ENCODE measurements around the gene DCST2. TPM values are rescaled to one million over a fixed set of nuclear protein-coding genes. Genes with fewer than 3 reads are reported as not detected.

Gene DCST2
- total RNA-seq (2021; fragmentation: NEBNext Ultra II Directional; extraction: Animal tissue kit (Norgen Biotek cat#: 25700)) (0.43 TPM in 1 of 2 replicates, not detected in the other), polyA plus RNA-seq (2011; rRNA removed) (1.7 and 2.1 TPM in 2 replicates), polyA minus RNA-seq (2011; rRNA and poly(A)+ RNA removed) (0.07 and 1.6 TPM in 2 replicates)
- polyA plus RNA-seq (2011; cell fraction: cytosol; rRNA removed), result 1.9 TPM
- 10.2 TPM for polyA plus RNA-seq (2011; cell fraction: nucleus; rRNA removed)
- 0.26 to 1.0 TPM (median 0.74 TPM) in 4 replicates for polyA plus RNA-seq (2012, experiment 1 of 2)
- 0.13 TPM for polyA plus RNA-seq (2012, experiment 2 of 2)
- polyA plus RNA-seq (2013, experiment 1 of 2), result 0.53 TPM
- polyA plus RNA-seq (2013, experiment 2 of 2), result 0.26 TPM
- not detected for polyA minus RNA-seq (2011; cell fraction: cytosol; rRNA and poly(A)+ RNA removed)
- polyA minus RNA-seq (2011; cell fraction: nucleus; rRNA and poly(A)+ RNA removed), result 0.30 TPM
- long read RNA-seq, experiment 1, result 0 reads
- long read RNA-seq, experiment 2, result 0 reads

DNA sequence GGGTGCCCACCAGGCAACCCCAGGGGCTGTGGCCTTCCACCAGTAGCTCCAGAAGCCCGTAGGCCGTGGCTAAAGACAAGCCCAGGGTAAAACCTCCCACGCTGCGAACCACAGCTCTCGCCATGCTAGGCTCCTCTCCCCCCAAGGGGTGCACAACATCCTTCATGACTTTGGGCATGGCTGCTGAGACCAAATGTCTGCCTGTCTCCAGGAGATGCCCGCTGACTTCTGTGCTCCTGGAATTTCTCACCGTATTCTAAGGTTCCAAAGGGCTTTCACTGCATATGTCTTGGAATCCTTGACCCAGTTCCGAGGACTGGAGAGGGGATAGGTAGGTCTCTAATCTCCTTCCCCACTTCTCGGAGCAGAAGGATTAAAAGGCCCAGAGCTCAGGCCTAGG, at the start of gene DCST2, which contains the start of gene DCST1:
Gene DCST2, minus strand, starts transcription at position 258 of the 400 bp plus-strand sequence. Its CDS starts 80 bp downstream, at position 178.
Gene DCST1, plus strand, starts transcription at position 301 of the 400 bp plus-strand sequence. CDS start 213 bp downstream, outside the sequence.
- no peaks in the 10 kb centered on the region for H3K79me2 ChIP-seq (ENCODE audit: control insufficient read depth in 1 of 2, insufficient read depth in 2 of 2, low read length in 2 of 2)
- H2AFZ ChIP-seq (ENCODE audit: low read length), result no peak within 1 kb of the TSS
- peak within 1 kb of the TSS; percentile 35 for H4K8ac ChIP-seq (ENCODE audit: extremely low read depth, insufficient read depth, low read length)
- H3K14ac ChIP-seq (ENCODE audit: insufficient read length), result no peak within 1 kb of the TSS
- no peaks in the 10 kb centered on the region for H3K36me3 ChIP-seq (ENCODE audit: control insufficient read depth in 2 of 4, insufficient read depth in 4 of 4, low read length in 3 of 4)
- POLR2A ChIA-PET (ENCODE audit: partially characterized antibody), result interaction anchor here (0.7 to 8.8 kb wide), 4 partner anchors 9 to 97 kb away, joined by 3 to 60 read pairs (median 5); partner anchors contain the start of gene PMVK
- CTCF ChIA-PET (ENCODE audit: partially characterized antibody), result interaction anchor here (0.9 to 9.5 kb wide), 6 partner anchors 11 to 27 kb away, joined by 3 to 76 read pairs (median 14); partner anchors contain the start of gene ADAM15
- H3K4me2 ChIP-seq (ENCODE audit: insufficient read depth in 1 of 2, low read depth in 2 of 2, low read length in 2 of 2), result no peak within 1 kb of the TSS
- no peak within 1 kb of the TSS for H3K4ac ChIP-seq (replicated peaks; ENCODE audit: insufficient read length, low read depth, low read length)
- peaks cover 0 to 2% (median 0%) of the 10 kb centered on the region in 4 experiments; a peak in 2 of 7 replicates for H3K27me3 ChIP-seq (replicated peaks in 1 of 4; ENCODE audit: control insufficient read depth in 3 of 4, extremely low read depth in 1 of 4, insufficient read depth in 3 of 4, low read length in 3 of 4)
- H2BK12ac ChIP-seq (ENCODE audit: low read depth, low read length), result no peak within 1 kb of the TSS
- no peak within 1 kb of the TSS for H4K91ac ChIP-seq (replicated peaks; ENCODE audit: insufficient read length, low read length)
- FAIRE-seq (no peak), DNase-seq (ENCODE audit: low read depth in 1 of 2, low spot score in 2 of 2) (no peak)
- no peak within 1 kb of the TSS for H2BK120ac ChIP-seq (replicated peaks; ENCODE audit: low read depth, low read length)
- H3K23me2 ChIP-seq (ENCODE audit: low read depth, low read length), result no peaks in the 10 kb centered on the region
- no peaks in the 10 kb centered on the region for H3K9me3 ChIP-seq (ENCODE audit: insufficient read depth in 2 of 2, low read depth in 1 of 2, low read length in 1 of 2)
- no peaks in the 10 kb centered on the region for H4K20me1 ChIP-seq (replicated peaks in 1 of 2; ENCODE audit: control insufficient read depth in 1 of 2, insufficient read depth in 2 of 2, low read length in 2 of 2)
- no peak within 1 kb of the TSS for H3K27ac ChIP-seq (ENCODE audit: low read depth, low read length)
- no peak within 1 kb of the TSS for H4K5ac ChIP-seq (ENCODE audit: insufficient read length, low read depth, low read length)
- no peak within 1 kb of the TSS for H3K18ac ChIP-seq (ENCODE audit: extremely low read depth, low read length)
- no peak within 1 kb of the TSS for H2AK5ac ChIP-seq (ENCODE audit: low read depth, low read length)
- no peak within 1 kb of the TSS for H3K23ac ChIP-seq (ENCODE audit: insufficient read length)
- WGBS, 2 experiments (ENCODE audit: extremely low coverage in 1 of 2, insufficient coverage in 1 of 2, insufficient read length in 1 of 2, insufficient replicate concordance in 2 of 2, low coverage in 1 of 2, low lambda C conversion rate in 2 of 2, missing lambda C conversion rate in 1 of 2), result 93% methylated on average over 9 of the region's 9 CpGs; no CpG with 5 or more reads in 1 of the 2 experiments
- H2BK20ac ChIP-seq (ENCODE audit: low read length), result no peak within 1 kb of the TSS
- H3K79me1 ChIP-seq (ENCODE audit: low read depth, low read length), result no peaks in the 10 kb centered on the region
- no peak within 1 kb of the TSS for H3K4me3 ChIP-seq (ENCODE audit: extremely low read depth in 1 of 4, insufficient read depth in 2 of 4, low read depth in 3 of 4, low read length in 4 of 4)
- H3K4me1 ChIP-seq (replicated peaks in 1 of 4; ENCODE audit: control insufficient read depth in 3 of 4, insufficient read depth in 4 of 4, low read length in 3 of 4), result no peaks in the 10 kb centered on the region; a peak in 1 of 7 replicates
- H3K9ac ChIP-seq (replicated peaks in 1 of 4; ENCODE audit: extremely low read depth in 1 of 4, low read depth in 3 of 4, low read length in 3 of 4), result no peak within 1 kb of the TSS
- H3K56ac ChIP-seq (replicated peaks; ENCODE audit: insufficient read length, low read depth, low read length), result no peak within 1 kb of the TSS
- H2BK15ac ChIP-seq (ENCODE audit: low read length), result no peak within 1 kb of the TSS
- H2BK5ac ChIP-seq (ENCODE audit: low read depth, low read length), result no peak within 1 kb of the TSS
- TF ChIP-seq CTBP2 (IDR thresholded peaks at IDR 0.05; ENCODE audit: borderline replicate concordance, insufficient read depth, insufficient read length, low read length), result no peak
- no peak for TF ChIP-seq RNF2 (IDR thresholded peaks at IDR 0.05; ENCODE audit: borderline replicate concordance, low read depth, low read length, missing control alignments, poor library complexity, severe bottlenecking)
- no peak for TF ChIP-seq POU5F1 (IDR thresholded peaks at IDR 0.05; ENCODE audit: low read depth, low read length)
- TF ChIP-seq SRF (IDR thresholded peaks at IDR 0.05; ENCODE audit: low read depth, low read length), result no peak
- TF ChIP-seq TAF1 (IDR thresholded peaks at IDR 0.05; ENCODE audit: low read depth, low read length), result no peak
- no peak for TF ChIP-seq SIX5 (IDR thresholded peaks at IDR 0.05; ENCODE audit: low read depth, low read length)
- TF ChIP-seq POLR2A (IDR thresholded peaks at IDR 0.05; ENCODE audit: control extremely low read depth in 1 of 2, low read depth in 2 of 2, low read length in 2 of 2), result no peak
- no peak for TF ChIP-seq KDM5A (IDR thresholded peaks at IDR 0.05; ENCODE audit: low read length)
- TF ChIP-seq, protein P1, sequence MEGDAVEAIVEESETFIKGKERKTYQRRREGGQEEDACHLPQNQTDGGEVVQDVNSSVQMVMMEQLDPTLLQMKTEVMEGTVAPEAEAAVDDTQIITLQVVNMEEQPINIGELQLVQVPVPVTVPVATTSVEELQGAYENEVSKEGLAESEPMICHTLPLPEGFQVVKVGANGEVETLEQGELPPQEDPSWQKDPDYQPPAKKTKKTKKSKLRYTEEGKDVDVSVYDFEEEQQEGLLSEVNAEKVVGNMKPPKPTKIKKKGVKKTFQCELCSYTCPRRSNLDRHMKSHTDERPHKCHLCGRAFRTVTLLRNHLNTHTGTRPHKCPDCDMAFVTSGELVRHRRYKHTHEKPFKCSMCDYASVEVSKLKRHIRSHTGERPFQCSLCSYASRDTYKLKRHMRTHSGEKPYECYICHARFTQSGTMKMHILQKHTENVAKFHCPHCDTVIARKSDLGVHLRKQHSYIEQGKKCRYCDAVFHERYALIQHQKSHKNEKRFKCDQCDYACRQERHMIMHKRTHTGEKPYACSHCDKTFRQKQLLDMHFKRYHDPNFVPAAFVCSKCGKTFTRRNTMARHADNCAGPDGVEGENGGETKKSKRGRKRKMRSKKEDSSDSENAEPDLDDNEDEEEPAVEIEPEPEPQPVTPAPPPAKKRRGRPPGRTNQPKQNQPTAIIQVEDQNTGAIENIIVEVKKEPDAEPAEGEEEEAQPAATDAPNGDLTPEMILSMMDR (IDR thresholded peaks at IDR 0.05; ENCODE audit: control extremely low read depth in 1 of 3, insufficient read depth in 1 of 3, low read depth in 1 of 3, low read length in 3 of 3), result no peak
- TF ChIP-seq TEAD4 (IDR thresholded peaks at IDR 0.05; ENCODE audit: low read depth, low read length), result no peak

Measured in H1 (cell line).